Hepatic stellate cell (primary cell): ENCODE measurements around the gene TUBB.
"Not testable (repeated sequence)": the region's sequence is repeated elsewhere in the genome, so short reads cannot be mapped to it uniquely, and the experiment has no call there.

Experiments used
- DNase-seq: peaks from one replicate; pipeline ENCODE4 v3.0.0; 2011; ENCODE audit warnings: low spot score

TUBB gene

GRCh38 chr6:30741063-30741779 is 21.1 kb downstream of the TUBB start:
- no peak for DNase-seq

GRCh38 chr6:30741789-30742315 is 21.7 kb downstream of the TUBB start:
- no peak for DNase-seq

- peak; percentile 94 for DNase-seq
Observed at GRCh38 chr6:30742316-30743098, 22.4 kb downstream of the TUBB start, which contains the start of gene FLOT1. FLOT1 (minus strand) TSS chr6:30742687; CDS start chr6:30742189, 498 bp downstream.

- DNase-seq: peak; percentile 24
Observed at GRCh38 chr6:30743099-30744053, 23.2 kb downstream of the TUBB start.

DNA sequence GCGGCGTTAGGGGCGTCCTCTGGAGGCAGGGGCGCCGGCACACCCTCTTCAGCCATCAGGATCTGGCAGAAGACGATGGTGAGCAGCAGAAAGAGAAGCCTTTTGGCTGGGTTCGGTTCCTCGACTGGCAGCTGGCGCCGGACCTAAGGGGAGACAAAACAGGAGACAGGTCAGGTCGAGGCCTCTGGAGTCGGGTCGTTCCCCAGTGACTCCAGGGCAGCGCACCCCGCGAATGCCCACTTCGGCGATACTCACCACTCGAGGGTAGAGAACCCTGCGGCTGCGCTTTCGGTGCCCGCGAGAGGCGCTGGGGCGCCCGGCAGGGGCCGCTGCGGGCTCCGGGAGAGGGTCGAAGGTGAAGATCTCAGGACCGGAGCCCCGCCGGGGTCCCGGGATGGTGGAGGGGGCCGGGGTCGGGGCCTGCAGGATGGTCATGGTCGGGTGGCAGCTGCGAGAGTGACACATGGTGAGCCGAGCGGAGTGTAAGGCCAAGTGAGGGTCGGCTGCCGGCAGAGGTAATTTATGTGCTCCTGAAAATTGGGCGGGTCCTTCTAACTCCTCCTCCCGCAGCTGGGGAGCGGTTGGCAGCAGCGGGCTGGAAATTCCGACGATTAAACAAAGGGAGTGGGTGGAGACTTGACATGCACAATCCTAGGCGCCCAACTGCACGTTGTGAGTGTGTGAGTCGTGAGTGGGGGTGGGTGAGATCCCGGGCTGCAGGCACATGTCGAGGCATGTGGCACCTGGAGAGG is 24.1 kb downstream of the TUBB start, which contains the start of gene IER3:
TSS of gene IER3 (minus strand) at position 494 of the 752 bp plus-strand sequence. CDS start at position 465, 29 bp downstream.
- DNase-seq: peak; percentile 80

DNA sequence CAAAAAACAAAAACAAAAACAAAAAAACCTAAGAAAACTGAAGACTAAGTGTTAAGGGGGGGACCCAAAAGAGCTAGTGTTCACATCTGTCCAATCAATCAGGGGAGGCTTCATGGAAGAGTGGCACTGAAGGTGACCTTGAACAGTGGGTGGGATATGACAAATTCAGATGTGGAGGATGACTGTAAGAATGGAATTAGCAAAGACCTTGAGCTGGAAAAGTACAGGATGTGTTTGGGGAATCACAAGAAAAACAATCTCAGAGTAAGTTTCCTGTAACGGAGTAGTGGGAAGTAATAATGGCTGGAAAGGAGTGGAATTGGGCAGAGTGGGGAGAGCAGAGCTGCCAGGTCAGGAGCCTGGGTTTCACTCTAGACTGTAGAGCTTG is 27.1 kb downstream of the TUBB start:
- DNase-seq: no peak

DNA sequence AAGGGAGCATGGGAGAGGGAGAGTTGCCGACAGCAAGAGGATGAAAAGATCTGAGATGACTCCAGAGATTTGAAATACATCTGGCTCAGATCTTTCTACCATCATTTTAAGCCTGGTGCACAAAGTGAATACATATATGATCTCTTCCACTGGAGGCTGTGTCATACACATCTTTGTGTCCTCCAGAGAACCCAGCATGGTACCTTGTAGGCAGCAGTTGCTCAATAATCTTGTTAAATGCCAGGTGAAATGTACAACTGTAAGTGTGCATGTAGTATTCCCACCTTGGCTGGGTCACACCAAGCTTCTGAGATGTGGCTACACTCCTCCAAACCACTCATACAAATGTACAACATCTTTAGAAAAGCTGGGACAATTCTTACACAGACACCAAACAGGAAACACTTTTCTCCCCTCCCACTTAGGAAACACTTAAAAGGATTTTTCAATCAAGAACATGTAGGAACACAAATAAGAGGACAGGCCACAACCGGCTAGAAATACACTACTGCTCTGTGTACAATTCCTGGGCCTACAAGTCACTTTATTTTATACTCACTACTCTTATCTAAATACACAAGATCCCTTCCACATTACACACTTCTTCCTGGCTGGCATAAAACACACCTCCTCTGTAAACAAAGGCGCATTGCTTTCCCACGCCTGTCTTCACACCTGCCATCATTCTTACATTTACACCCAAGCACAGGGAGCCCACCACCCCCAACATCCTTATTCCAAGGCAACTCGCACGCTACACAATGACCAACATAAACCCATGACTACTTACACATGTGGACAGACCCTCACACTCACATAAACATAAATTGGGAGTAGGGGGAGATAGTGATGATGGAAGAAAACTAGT is 28.0 kb downstream of the TUBB start:
- DNase-seq: no peak

DNA sequence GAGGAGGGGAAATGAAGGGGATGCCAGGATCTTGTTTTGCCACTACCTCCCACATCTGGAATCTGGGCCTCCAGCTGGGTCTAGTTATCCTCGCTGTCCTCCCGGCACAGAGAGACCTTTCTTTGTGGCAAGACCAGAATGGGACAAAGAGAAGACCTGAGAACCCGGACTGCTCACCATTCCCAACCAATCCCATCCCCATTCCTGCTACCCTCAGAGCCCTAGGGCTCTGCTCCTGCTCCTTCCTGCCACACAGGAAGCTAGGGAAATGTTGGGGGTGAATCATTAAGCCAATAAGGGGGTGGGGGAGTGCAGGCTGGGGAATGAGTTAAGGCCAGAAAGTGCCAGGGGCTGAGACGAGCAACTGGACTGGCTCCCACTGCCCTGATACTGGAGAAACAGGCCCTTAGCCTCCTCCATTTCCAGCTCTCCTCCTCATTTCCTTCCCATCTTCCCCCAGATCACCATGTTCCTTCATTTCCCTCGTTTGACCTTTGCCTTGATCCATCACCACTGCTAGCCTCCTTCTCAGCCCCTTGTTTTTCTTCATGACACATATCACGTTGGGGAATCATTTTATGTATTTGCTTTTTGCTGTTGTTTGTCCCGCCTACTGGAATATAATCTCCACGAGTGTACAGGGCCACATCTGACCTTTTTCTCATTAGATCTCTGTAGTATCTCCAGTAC is 28.8 kb downstream of the TUBB start:
- DNase-seq: no peak

DNA sequence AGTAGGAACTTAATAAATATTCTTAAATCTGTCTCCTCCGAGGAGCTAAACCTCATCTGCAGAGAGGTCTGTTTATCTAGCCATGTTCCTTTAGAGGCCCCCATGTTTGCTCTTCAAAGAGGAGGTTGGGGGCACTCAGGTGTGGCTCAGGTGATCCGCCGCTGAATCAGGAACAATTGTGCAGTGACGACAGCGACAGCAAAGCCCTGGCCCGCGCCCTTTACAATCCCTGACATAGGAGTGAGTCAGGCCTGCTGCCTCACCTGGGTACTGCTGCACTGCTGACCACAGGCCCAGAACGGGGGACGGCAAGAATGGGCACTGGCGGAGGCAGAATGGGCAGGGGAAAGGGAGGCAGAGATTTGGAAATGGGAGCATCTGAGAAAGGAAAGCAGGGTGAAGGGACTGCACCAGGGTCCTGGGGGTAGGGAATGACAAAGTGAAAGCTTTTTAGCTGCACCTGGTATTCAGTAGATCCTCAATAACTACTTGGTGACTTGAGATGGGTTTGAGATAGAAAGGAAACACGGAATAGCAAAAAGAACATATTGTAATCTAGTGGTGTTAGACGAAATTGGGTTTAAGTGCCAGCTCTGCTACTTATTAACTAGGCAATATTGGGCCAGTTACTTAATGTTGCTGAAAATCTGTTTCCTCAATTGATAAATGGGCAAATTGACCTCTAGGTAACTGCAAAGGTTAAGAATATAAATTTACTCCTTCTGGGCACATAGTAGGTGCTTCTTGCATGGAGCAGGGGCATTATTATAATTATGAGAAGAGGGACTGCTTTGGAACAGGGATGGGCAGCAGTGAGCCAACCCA is 29.6 kb downstream of the TUBB start:
- no peak for DNase-seq

DNA sequence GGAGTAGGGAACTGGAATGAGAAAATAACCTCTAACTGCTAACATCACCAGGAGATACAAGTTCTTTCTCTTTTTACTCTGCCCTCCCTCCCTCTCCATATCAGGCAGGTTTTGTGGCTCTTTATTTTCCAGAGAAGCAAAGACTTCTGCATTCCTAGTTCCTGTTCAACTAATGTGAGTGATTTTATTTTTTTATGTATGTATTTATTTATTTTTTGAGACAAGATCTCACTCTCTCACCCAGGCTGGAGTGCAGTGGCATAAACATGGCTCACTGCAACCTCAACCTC is 30.2 kb downstream of the TUBB start:
- DNase-seq: no peak

DNA sequence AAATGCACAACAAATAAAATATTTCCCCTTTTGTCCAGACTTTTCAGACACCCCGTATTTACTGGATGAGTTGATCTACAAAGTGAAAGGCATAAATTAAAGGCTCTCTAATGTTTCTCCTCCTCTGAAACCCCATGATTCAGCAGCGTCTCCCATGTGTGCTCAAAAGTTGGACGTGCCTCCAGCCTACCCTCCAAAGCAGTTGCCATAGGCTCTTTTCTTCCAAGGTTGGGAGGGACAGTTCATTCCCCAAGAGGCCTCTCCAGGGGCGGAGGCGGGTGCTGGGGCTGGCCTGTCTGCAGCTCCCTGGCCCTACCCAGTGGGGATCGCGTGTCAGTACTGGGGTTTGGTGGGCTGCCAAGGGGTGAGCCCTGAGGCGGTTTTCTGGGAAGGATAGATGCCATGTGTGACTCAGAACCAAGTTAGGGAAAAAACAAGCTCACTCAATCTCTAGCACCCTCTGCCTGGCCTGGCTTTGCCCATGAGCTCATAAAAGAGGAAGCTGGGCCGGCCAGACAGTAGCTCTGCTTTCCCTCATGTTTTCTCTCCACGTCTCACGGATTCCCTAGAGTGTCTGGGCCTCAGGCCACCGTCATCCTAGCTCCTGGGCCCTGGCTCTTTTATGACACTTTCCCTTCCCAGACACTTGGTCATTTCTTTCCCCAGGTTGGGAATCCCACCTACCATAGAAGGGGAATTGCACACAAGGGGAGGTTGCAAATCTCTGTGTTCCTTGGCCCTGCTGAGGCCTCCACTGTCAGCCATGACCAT is 32.2 kb downstream of the TUBB start:
- peak; percentile 82 for DNase-seq

GRCh38 chr6:30754631-30755030 is 34.5 kb downstream of the TUBB start:
- DNase-seq: peak; percentile 40

GRCh38 chr6:30756405-30757003 is 36.4 kb downstream of the TUBB start:
- not testable (repeated sequence) for DNase-seq

DNA sequence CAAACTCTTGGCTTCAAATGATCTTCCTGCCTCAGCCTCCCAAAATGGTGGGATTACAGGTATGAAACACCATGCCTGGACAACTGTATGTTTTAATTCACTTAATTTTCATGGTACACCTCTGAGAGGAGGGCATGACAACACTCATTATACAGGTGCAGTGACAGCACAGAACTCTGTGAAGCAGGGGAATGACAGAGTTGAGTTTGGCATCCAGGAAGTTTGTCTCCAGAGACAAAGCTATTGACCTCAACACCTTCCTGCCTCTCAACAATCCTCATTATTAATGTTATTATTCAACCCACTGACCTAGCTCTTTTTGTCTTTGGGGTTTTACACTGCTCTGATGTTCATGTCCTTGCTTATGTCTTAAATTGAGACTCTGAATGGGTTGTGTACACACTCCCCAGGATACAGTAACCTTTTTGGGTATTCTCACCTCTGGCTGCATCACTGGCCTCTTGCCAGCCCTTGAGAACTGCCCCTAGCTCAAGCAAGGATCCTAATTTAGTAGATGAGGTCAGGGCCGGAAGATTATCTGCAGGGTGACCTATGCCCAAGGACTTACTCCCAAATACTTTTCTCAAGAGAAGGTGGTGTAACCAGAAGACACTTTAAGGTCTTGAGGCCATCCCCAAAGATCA is 37.2 kb downstream of the TUBB start:
- no peak for DNase-seq

DNA sequence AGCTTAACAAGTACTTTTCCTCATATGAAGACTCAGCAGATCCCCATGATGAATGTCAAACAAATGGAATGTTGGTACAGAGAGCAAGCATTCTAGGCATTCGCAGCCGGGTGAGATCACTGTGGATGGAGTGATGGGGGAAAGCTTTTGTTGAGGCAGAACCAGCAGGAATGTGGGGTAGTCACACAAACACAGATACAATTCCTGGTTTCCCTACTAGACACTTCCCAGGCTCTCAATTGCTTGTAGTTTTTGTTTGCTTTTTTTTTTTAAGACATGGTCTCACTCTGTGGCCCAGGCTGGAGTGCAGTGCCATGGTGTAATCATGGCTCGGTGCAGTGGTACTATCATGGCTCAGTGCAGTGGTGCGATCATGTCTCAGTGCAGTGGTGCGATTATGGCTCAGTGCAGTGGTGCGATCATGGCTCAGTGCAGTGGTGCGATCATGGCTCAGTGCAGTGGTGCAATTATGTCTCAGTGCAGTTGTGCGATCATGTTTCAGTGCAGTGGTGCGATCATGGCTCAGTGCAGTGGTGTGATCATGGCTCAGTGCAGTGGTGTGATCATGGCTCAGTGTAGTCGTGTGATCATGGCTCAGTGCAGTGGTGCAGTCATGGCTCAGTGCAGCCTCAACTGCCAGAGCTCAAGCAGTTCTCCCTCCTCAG is 39.6 kb downstream of the TUBB start:
- peak; percentile 91 for DNase-seq

DNA sequence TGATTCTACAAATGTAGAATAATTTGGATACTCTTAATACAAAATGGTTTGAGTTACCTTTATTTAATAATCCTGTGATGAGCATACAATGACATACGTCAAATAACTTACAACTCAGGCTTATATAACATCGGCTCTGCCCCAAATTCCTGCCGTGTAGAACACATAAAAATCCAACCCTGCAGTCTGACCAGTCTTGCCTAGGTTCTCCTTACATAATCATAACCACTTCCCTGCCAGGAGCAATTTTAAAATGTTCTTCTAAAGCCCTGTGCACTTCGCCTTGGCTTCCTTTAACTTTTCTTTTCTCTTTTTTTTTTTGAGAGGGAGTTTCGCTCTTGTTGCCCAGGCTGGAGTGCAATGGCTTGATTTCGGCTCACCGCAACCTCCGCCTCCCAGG is 40.4 kb downstream of the TUBB start:
- DNase-seq: no peak
